ENCODE data around the gene FARP2.
"Not testable (repeated sequence)": the region's sequence is repeated elsewhere in the genome, so short reads cannot be mapped to it uniquely, and the experiment has no call there.

DNA sequence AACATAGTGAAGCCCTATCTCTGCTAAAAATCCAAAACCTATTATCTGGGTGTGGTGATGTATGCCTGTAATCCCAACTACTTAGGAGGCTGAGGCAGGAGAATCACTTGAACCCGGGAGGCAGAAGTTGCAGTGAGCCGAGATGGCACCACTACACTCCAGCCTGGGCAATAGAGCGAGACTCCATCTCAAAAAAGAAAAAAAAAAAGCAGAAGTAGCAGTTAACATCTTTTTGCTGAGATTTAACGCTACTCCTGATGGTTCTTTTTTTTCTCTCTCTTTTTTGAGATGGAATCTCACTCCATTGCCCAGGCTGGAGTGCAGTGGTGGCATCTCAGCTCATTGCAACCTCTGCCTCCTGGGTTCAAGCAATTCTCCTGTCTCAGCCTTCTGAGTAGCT is 36.7 kb downstream of the FARP2 start:
- not testable (repeated sequence) for TF ChIP-seq CTCF (conservative IDR thresholded peaks at IDR 0.05 in 1 of 2, IDR thresholded peaks at IDR 0.05 in 1 of 2; ENCODE audit: low read depth in 1 of 2, low read length in 2 of 2); EZH2 (IDR thresholded peaks at IDR 0.05; ENCODE audit: low read length, missing control alignments)
